Measurements from ENCODE around the gene TRIO. TPM values are rescaled to one million over a fixed set of nuclear protein-coding genes. Genes with fewer than 3 reads are reported as not detected.
"Not testable (repeated sequence)": the region's sequence is repeated elsewhere in the genome, so short reads cannot be mapped to it uniquely, and the experiment has no call there.

TRIO gene
- total RNA-seq, result 63.0 and 78.2 TPM in 2 replicates
- polyA plus RNA-seq, result 18.5 and 25.6 TPM in 2 replicates

DNA sequence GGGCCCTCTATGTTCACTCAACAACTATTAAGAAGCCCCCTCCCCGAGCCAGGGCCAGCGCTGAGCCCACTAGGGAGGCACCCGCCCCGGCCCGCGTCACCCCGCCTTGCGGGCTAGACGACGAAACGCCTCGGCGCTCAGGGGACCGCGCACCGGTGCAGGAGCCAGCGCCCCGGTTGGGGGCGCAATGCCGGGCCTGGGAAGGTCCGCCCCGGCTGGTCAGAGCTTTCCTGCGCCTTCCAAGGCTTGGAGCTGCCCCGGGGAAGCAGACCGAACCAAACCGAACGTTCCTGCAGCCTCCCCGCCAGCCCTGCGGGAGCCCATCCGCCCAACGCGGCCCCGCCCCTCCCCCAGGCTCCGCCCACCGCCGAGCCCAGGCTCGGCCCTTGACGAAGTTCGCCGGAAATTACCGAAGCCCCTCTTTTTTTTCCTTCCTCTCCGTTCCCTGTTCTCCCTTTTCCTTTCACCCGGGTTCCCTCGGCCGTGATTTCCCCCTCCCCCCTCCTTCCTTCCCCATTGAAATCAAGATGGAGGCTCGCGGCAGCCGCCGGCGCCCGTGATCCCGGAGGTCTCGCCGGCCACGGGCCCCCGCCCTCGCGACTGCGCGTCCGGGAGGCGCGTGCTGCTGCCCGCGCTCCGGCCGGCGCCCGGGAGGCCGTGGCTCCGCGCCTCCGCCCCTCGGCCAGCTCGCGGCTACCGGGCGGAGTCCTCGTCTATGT lies at the start of gene TRIO:
TRIO (plus strand) TSS at position 516 of the 719 bp plus-strand sequence. CDS start 384 bp downstream, outside the sequence.
- H3K36me3 ChIP-seq (replicated peaks; ENCODE audit: insufficient read depth, low read depth), result no peaks in the 10 kb centered on the region
- peak within 1 kb of the TSS; percentile 86 for H2AFZ ChIP-seq
- peak within 1 kb of the TSS; percentile 93 for H3K27ac ChIP-seq
- peak; percentile 94 for DNase-seq (ENCODE audit: low spot score)
- peak within 1 kb of the TSS; percentile 81 for H3K4me3 ChIP-seq
- peaks cover 2% of the 10 kb centered on the region for H3K27me3 ChIP-seq
- WGBS (ENCODE audit: low lambda C conversion rate, missing lambda C conversion rate), result under 1% methylated on average over 44 of the region's 79 CpGs
- H3K4me2 ChIP-seq, result peak within 1 kb of the TSS; percentile 94
- TF ChIP-seq EZH2 (IDR thresholded peaks at IDR 0.05; ENCODE audit: borderline replicate concordance) (no peak), CTCF (IDR thresholded peaks at IDR 0.05; ENCODE audit: poor library complexity) (peak; percentile 65)
- H3K79me2 ChIP-seq, result peaks cover 36% of the 10 kb centered on the region
- H4K20me1 ChIP-seq (ENCODE audit: insufficient read depth, poor library complexity, severe bottlenecking), result peaks cover 33% of the 10 kb centered on the region
- H3K9me3 ChIP-seq (ENCODE audit: low read depth), result no peaks in the 10 kb centered on the region
- peaks cover 21% of the 10 kb centered on the region for H3K4me1 ChIP-seq (ENCODE audit: insufficient read depth)
- H3K9me2 ChIP-seq (replicated peaks; ENCODE audit: insufficient read depth), result no peaks in the 10 kb centered on the region

DNA sequence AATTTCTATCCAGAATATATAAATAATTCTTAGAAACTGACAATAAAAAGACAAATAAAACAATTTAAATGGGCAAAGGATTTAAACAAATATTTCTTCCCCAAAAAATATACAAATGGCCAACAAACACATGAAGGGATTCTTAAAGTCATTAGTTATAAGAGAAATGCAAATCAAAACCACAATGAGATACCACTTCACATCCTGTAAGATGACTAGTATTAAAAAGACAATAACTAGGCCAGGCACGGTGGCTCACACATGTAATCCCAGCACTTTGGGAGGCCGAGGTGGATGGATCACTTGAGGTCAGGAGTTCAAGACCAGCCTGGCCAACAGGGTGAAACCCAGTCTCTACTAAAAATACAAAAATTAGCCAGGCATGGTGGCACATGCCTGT lies 45.8 kb upstream of the TRIO start:
- peaks cover 11% of the 10 kb centered on the region for H3K27me3 ChIP-seq
- H3K4me2 ChIP-seq; H3K79me2 ChIP-seq; H4K20me1 ChIP-seq (ENCODE audit: insufficient read depth, poor library complexity, severe bottlenecking); H3K4me3 ChIP-seq; H3K4me1 ChIP-seq (ENCODE audit: insufficient read depth); H2AFZ ChIP-seq; DNase-seq (ENCODE audit: low spot score); H3K9me2 ChIP-seq (replicated peaks; ENCODE audit: insufficient read depth); H3K27ac ChIP-seq; H3K36me3 ChIP-seq (replicated peaks; ENCODE audit: insufficient read depth, low read depth); H3K9me3 ChIP-seq (ENCODE audit: low read depth): not testable (repeated sequence)
- 79% methylated on average over 2 of the region's 2 CpGs for WGBS (ENCODE audit: low lambda C conversion rate, missing lambda C conversion rate)

DNA sequence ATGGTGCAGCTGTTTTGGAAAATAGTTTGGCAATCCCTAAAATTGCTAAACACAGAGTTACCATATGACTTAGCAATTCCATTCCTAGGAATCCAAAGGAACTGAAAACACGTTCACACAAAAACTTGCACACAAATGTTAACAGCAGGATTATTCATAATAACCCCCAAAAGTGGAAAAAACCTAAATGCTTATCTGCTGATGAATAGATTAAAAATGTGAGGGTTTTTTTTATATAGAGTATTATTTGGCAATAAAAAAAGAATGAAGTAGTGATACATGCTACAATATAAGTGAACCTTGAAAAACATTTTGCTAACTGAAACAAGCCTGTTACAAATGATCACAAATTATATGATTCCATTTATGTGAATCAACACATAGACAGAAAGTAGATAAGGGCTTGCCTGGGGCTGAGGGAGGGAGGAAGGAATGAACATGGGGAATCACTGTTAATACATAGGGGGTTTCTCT lies 45.1 kb upstream of the TRIO start:
- no peak overlapping the region for H2AFZ ChIP-seq

DNA sequence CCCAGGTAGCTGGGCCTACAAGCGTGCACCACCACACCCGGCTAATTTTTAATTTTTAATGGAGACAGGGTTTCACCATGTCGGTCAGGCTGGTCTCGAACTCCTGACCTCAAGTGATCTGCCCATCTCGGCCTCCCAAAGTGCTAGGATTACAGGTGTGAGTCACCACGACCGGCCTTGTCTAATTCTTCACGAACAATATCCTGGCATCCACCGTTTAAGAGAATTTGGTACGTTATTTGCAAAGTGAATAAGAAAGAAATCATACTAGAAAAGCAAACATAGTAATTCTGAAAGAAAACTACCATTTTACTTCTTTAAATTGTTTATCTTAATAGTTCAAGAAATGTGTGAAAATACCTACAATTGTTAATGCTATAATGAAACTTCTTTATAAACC lies 42.9 kb upstream of the TRIO start:
- H3K36me3 ChIP-seq (replicated peaks; ENCODE audit: insufficient read depth, low read depth), result no peaks in the 10 kb centered on the region
- no peak for TF ChIP-seq EZH2 (IDR thresholded peaks at IDR 0.05; ENCODE audit: borderline replicate concordance)
- no peak for TF ChIP-seq CTCF (IDR thresholded peaks at IDR 0.05; ENCODE audit: poor library complexity)
- no peak for TF ChIP-seq EZH2phosphoT487 (IDR thresholded peaks at IDR 0.05; ENCODE audit: low read depth, severe bottlenecking, unreplicated experiment)
- H3K79me2 ChIP-seq, result no peaks in the 10 kb centered on the region
- H3K4me1 ChIP-seq (ENCODE audit: insufficient read depth), result no peaks in the 10 kb centered on the region
- H3K9me3 ChIP-seq (ENCODE audit: low read depth), result no peaks in the 10 kb centered on the region
- no peak for DNase-seq (ENCODE audit: low spot score)
- H3K4me3 ChIP-seq, result no peak overlapping the region
- H3K27me3 ChIP-seq, result peaks cover under 1% of the 10 kb centered on the region
- no peaks in the 10 kb centered on the region for H3K9me2 ChIP-seq (replicated peaks; ENCODE audit: insufficient read depth)
- 95% methylated on average over 10 of the region's 10 CpGs for WGBS (ENCODE audit: low lambda C conversion rate, missing lambda C conversion rate)
- H3K4me2 ChIP-seq, result no peak overlapping the region
- H2AFZ ChIP-seq, result no peak overlapping the region
- H3K27ac ChIP-seq, result no peak overlapping the region
- no peaks in the 10 kb centered on the region for H4K20me1 ChIP-seq (ENCODE audit: insufficient read depth, poor library complexity, severe bottlenecking)

More for the DNA sequence above, 45.1 kb upstream of the TRIO start:
- no peaks in the 10 kb centered on the region for H3K36me3 ChIP-seq (replicated peaks; ENCODE audit: insufficient read depth, low read depth)
- H3K9me2 ChIP-seq (replicated peaks; ENCODE audit: insufficient read depth), result no peaks in the 10 kb centered on the region
- H3K4me2 ChIP-seq, result no peak overlapping the region
- DNase-seq (ENCODE audit: low spot score), result no peak
- TF ChIP-seq EZH2 (IDR thresholded peaks at IDR 0.05; ENCODE audit: borderline replicate concordance) (no peak), EZH2phosphoT487 (IDR thresholded peaks at IDR 0.05; ENCODE audit: low read depth, severe bottlenecking, unreplicated experiment) (no peak), CTCF (IDR thresholded peaks at IDR 0.05; ENCODE audit: poor library complexity) (no peak)
- H3K27ac ChIP-seq, result no peak overlapping the region
- H3K4me1 ChIP-seq (ENCODE audit: insufficient read depth), result no peaks in the 10 kb centered on the region
- no peaks in the 10 kb centered on the region for H3K9me3 ChIP-seq (ENCODE audit: low read depth)
- no peaks in the 10 kb centered on the region for H3K79me2 ChIP-seq
- H4K20me1 ChIP-seq (ENCODE audit: insufficient read depth, poor library complexity, severe bottlenecking), result no peaks in the 10 kb centered on the region
- WGBS (ENCODE audit: low lambda C conversion rate, missing lambda C conversion rate), result 97% methylated on average over 1 of the region's 1 CpG
- H3K4me3 ChIP-seq, result no peak overlapping the region
- peaks cover 11% of the 10 kb centered on the region for H3K27me3 ChIP-seq
